Uterus (tissue), 4 donors: ENCODE data around the gene ARID1B. TPM values are rescaled to one million over a fixed set of nuclear protein-coding genes. Genes with fewer than 3 reads are reported as not detected.

ENCODE experiments used
- DNase-seq, 2 donors: peaks; one replicate each; pipeline ENCODE4 v3.0.0-alpha.2; 2019 to 2020
- H3K27ac ChIP-seq, 2 donors: fragments of 200-600 bp; sonication (generic); 1 replicate in 1 of 2; 2 replicates in 1 of 2; pipeline ENCODE4 v1.5.1; 2016 to 2018
- H3K27me3 ChIP-seq, 2 donors: fragments of 200-600 bp; sonication (generic); one replicate each; pipeline ENCODE4 v1.5.1; 2018 to 2019; ENCODE audit warnings: control low read depth in 1 of 2
- H3K36me3 ChIP-seq, 2 donors: fragments of 200-600 bp; sonication (generic); one replicate each; pipeline ENCODE4 v1.5.1; 2019; ENCODE audit warnings: control low read depth in 1 of 2
- H3K4me1 ChIP-seq, 2 donors: fragments of 200-600 bp; sonication (generic); one replicate each; pipeline ENCODE4 v1.5.1; 2018 to 2019; ENCODE audit warnings: control low read depth in 1 of 2
- H3K4me3 ChIP-seq, 2 donors: fragments of 200-600 bp; sonication (generic); 1 replicate in 1 of 2; 2 replicates in 1 of 2; pipeline ENCODE4 v1.5.1; 2018 to 2019; ENCODE audit warnings: mild to moderate bottlenecking in 1 of 2
- H3K9me3 ChIP-seq, 2 donors: fragments of 200-600 bp; sonication (generic); one replicate each; pipeline ENCODE4 v1.5.1; 2019; ENCODE audit warnings: control low read depth in 1 of 2
- POLR2A ChIP-seq, 2 donors: fragments of 450-650 bp; IDR thresholded peaks; one replicate each; pipeline ENCODE4 v1.6.1; 2016; ENCODE audit warnings: antibody characterized with exemption in 2 of 2, mild to moderate bottlenecking in 1 of 2, moderate library complexity in 1 of 2
- intact Hi-C: fragments of 100-400 bp; cut with DNase I; formaldehyde crosslinking; loops from one replicate; pipeline ENCODE4 v1.15.1; 2023; ENCODE audit warnings: low total_unique reads
- total RNA-seq, 4 donors: library from RNA; depleted of rRNA in 3 of 4; stranded (reverse); fragments of >200 nt in 3 of 4; gene quantifications; one replicate each; pipeline versions ENCODE4 v1.1.0 to v1.2.4, GENCODE V29; 2014 to 2023
- TF ChIP-seq, protein P1 (sequence below), 4 experiments: fragments of 200-600 bp in 2 of 4; fragments of 450-650 bp in 2 of 4; sonication (generic) in 2 of 4; IDR thresholded peaks; one replicate each; pipeline ENCODE4 v1.5.1; 2016 to 2019; ENCODE audit warnings: antibody characterized with exemption in 4 of 4, mild to moderate bottlenecking in 2 of 4, moderate library complexity in 1 of 4
- donor health status: DM: yes; HTN: yes; CAD: no.

Gene ARID1B
- total RNA-seq, 4 donors from 2014 or later, result 63.8 to 198 (median 125) TPM

DNA sequence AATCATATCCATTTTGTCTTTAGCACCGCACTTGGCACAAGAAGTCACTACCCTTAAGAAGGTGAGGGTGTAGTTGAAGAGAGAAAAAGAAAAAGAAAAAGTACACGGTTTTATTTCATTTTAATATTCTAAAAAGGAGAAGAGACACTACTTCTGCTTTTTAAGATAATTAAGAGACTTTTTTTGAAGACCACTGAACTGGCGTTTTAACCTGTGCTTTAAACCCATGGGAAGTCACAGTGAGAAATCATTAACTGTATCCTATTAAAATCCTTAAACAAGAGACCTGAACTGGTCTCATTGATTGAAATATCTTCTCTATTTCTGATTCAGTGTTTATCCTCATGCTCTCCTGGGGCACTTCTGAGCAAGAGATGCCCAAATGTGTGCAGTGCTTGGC, 302.6 kb downstream of the ARID1B start:
- TF ChIP-seq, protein P1, sequence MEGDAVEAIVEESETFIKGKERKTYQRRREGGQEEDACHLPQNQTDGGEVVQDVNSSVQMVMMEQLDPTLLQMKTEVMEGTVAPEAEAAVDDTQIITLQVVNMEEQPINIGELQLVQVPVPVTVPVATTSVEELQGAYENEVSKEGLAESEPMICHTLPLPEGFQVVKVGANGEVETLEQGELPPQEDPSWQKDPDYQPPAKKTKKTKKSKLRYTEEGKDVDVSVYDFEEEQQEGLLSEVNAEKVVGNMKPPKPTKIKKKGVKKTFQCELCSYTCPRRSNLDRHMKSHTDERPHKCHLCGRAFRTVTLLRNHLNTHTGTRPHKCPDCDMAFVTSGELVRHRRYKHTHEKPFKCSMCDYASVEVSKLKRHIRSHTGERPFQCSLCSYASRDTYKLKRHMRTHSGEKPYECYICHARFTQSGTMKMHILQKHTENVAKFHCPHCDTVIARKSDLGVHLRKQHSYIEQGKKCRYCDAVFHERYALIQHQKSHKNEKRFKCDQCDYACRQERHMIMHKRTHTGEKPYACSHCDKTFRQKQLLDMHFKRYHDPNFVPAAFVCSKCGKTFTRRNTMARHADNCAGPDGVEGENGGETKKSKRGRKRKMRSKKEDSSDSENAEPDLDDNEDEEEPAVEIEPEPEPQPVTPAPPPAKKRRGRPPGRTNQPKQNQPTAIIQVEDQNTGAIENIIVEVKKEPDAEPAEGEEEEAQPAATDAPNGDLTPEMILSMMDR (IDR thresholded peaks at IDR 0.05), result no peak
- TF ChIP-seq POLR2A (IDR thresholded peaks at IDR 0.05), result no peak

DNA sequence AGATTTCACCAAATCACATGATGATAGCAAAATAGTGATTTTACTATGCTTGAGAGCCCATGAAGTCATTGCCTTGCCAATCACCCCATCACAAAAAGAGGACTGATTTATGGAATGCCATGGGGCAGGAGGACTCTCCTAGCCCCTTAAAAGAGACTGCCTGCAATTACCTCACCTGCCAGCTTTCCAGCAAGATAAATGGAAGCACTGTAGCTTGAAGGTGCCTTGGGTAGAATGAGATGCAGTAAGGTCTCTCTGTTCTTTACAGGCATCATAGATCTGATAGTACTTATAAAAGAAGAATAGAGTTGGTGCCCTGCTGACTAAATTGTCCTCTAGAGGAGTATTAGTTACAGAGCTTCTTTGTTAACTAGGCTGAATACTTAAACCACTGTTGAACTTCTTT, 303.8 kb downstream of the ARID1B start:
- H3K4me3 ChIP-seq, result no peak overlapping the region
- no peak for TF ChIP-seq POLR2A (IDR thresholded peaks at IDR 0.05)
- intact Hi-C loops, result no loop called here

More for the DNA sequence above, 302.6 kb downstream of the ARID1B start:
- intact Hi-C loops, result no loop called here
- Histone ChIP-seq H3K27ac (no peak overlapping the region), H3K4me1 (no peaks in the 10 kb centered on the region), H3K36me3 (no peaks in the 10 kb centered on the region), H3K27me3 (no peaks in the 10 kb centered on the region), H3K4me3 (no peak overlapping the region), H3K9me3 (no peaks in the 10 kb centered on the region)
- DNase-seq, result no peak

DNA sequence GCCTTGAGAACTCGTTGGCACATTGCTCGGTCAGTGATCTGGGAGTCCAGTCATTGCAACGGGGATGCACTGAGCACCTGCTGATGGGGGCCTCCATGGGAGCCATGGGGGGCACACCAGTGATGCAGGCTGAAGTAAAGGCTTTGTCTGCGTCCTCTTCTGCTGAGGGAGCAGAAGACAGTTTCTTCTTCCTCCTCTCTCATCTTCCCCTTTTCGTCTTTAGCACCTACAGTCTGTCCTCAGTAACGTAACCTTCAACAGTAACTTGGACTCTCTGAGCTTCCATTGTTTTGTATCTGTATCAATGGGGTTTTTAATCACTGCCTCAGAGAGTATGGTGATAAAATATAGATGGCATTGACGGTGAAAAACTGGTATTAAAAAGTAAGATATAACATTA, 306.2 kb downstream of the ARID1B start:
- H3K4me1 ChIP-seq, result no peaks in the 10 kb centered on the region
- intact Hi-C loops, result no loop called here
- TF ChIP-seq POLR2A (IDR thresholded peaks at IDR 0.05), result no peak
- TF ChIP-seq, protein P1 (IDR thresholded peaks at IDR 0.05), result no peak
- no peak overlapping the region for H3K4me3 ChIP-seq
- H3K27me3 ChIP-seq, result no peaks in the 10 kb centered on the region
- no peak overlapping the region for H3K27ac ChIP-seq
- H3K36me3 ChIP-seq, result no peaks in the 10 kb centered on the region
- DNase-seq, result no peak
- no peaks in the 10 kb centered on the region for H3K9me3 ChIP-seq

More for the DNA sequence above, 303.8 kb downstream of the ARID1B start:
- Histone ChIP-seq H3K27ac (no peak overlapping the region), H3K4me1 (no peaks in the 10 kb centered on the region), H3K9me3 (no peaks in the 10 kb centered on the region), H3K27me3 (no peaks in the 10 kb centered on the region), H3K36me3 (no peaks in the 10 kb centered on the region)
- no peak for DNase-seq

DNA sequence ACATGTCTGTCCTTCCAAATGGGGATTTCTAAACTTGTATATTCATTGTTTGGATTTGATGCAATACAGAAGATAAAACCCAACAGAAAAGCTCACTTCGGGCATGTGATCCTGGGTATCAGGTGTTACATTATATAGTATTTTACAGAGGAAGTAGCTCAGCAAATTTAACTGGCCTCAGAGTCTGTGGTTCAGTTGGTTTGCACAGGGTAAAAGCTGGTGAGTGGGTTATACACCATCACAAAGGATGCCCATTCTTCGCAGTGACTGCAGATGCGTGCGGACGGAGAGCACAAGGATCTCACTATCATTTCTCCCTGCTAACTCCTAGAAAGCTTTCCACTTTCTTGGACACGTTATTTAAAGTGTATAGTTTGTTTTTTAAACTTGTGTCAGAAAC, 309.5 kb downstream of the ARID1B start:
- no peaks in the 10 kb centered on the region for H3K9me3 ChIP-seq
- DNase-seq, result no peak
- intact Hi-C loops, result no loop called here
- peaks cover 0 to 3% of the 10 kb centered on the region in 2 donors for H3K4me1 ChIP-seq
- no peak overlapping the region for H3K27ac ChIP-seq
- H3K4me3 ChIP-seq, result no peak overlapping the region
- H3K27me3 ChIP-seq, result no peaks in the 10 kb centered on the region
- TF ChIP-seq, protein P1 (IDR thresholded peaks at IDR 0.05), result no peak
- no peak for TF ChIP-seq POLR2A (IDR thresholded peaks at IDR 0.05)
- no peaks in the 10 kb centered on the region for H3K36me3 ChIP-seq

DNA sequence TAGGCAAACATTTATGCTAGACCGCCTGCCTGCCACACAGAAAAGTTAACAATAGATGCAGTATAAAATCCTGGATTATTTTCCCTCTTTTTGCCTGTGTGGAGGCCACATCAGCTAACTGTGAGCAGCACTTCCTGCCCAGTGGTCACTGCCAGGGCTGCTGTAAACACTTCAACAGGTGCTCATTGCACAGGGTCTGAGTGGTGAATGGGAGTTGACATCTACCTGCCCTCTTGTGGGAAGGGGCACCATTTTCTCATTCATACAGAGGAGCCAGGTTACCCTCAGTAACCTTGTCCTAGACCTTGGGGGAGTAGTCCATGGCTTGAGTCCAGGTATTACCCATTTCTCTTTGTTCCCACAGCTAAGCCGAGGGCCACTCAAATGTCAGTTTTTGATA, 310.8 kb downstream of the ARID1B start:
- Histone ChIP-seq H3K9me3 (no peaks in the 10 kb centered on the region), H3K27me3 (no peaks in the 10 kb centered on the region), H3K27ac (no peak overlapping the region), H3K4me1 (peaks cover 0 to 9% of the 10 kb centered on the region in 2 donors), H3K36me3 (no peaks in the 10 kb centered on the region), H3K4me3 (no peak overlapping the region)
- no peak for DNase-seq
- no peak for TF ChIP-seq POLR2A (IDR thresholded peaks at IDR 0.05)
- TF ChIP-seq, protein P1 (IDR thresholded peaks at IDR 0.05), result no peak
- intact Hi-C loops, result no loop called here

DNA sequence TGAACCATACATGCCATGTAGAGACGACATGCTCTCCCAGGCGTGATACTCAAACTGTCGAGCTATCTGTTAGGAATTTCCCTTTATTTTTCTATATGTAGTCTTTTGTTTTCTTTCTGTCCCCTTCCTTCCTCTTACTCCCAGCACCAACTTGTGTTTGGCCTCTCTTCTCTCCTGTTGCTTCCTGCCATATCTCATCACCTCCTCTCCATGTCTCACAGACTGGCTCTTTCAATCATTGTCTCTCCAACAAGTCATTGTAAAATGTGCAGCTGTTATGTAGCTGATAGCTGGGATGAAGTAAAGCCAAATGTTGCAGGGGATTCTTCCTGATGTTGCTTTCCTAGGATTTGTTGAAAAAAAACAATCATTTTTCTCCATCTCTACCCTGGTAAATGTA, 311.7 kb downstream of the ARID1B start:
- TF ChIP-seq, protein P1 (IDR thresholded peaks at IDR 0.05), result no peak
- TF ChIP-seq POLR2A (IDR thresholded peaks at IDR 0.05), result no peak
- intact Hi-C loops, result no loop called here
- H3K4me1 ChIP-seq, result peaks cover 0 to 9% of the 10 kb centered on the region in 2 donors

More for the DNA sequence above, 311.7 kb downstream of the ARID1B start:
- H3K36me3 ChIP-seq, result no peaks in the 10 kb centered on the region
- H3K27me3 ChIP-seq, result no peaks in the 10 kb centered on the region
- no peak overlapping the region for H3K4me3 ChIP-seq
- no peak overlapping the region for H3K27ac ChIP-seq
- no peaks in the 10 kb centered on the region for H3K9me3 ChIP-seq
- DNase-seq, result no peak
